Glutamatergic neuron (in vitro differentiated cells): ENCODE measurements around the gene APMAP. TPM values are rescaled to one million over a fixed set of nuclear protein-coding genes. Genes with fewer than 3 reads are reported as not detected.
A peak's percentile ranks its signal among the peaks of the same experiment; 100 is the strongest.

Experiments
- DNase-seq: peaks from one replicate; pipeline ENCODE4 v3.0.0; 2022
- H3K27ac Mint-ChIP-seq: one replicate; pipeline ENCODE4 v1.8.0; 2020; ENCODE audit warnings: mild to moderate bottlenecking, mixed read lengths, inconsistent platforms; ENCODE audit not compliant: unreplicated experiment
- H3K27me3 Mint-ChIP-seq: one replicate; pipeline ENCODE4 v1.8.0; 2020; ENCODE audit warnings: mild to moderate bottlenecking, moderate library complexity, mixed read lengths, inconsistent platforms; ENCODE audit not compliant: unreplicated experiment
- H3K36me3 Mint-ChIP-seq: one replicate; pipeline ENCODE4 v1.8.0; 2020; ENCODE audit warnings: mild to moderate bottlenecking, mixed read lengths, inconsistent platforms; ENCODE audit not compliant: unreplicated experiment
- H3K4me1 Mint-ChIP-seq: one replicate; pipeline ENCODE4 v1.8.0; 2020; ENCODE audit warnings: mild to moderate bottlenecking, low read depth, mixed read lengths, inconsistent platforms; ENCODE audit not compliant: unreplicated experiment
- H3K4me3 Mint-ChIP-seq: one replicate; pipeline ENCODE4 v1.8.0; 2020; ENCODE audit warnings: mild to moderate bottlenecking, mixed read lengths, inconsistent platforms; ENCODE audit not compliant: unreplicated experiment
- H3K9me3 Mint-ChIP-seq: one replicate; pipeline ENCODE4 v1.8.0; 2020; ENCODE audit warnings: mild to moderate bottlenecking, moderate library complexity, mixed read lengths, inconsistent platforms; ENCODE audit not compliant: unreplicated experiment
- total RNA-seq: library from RNA; stranded (reverse); fragmentation: NEBNext Ultra II Directional; extraction: Animal tissue kit (Norgen Biotek cat#: 25700); gene quantifications from one replicate; pipeline ENCODE4 v1.2.1, GENCODE V29; 2021; ENCODE audit not compliant: unreplicated experiment
- TF ChIP-seq, protein P1 (sequence below): fragments of 200-600 bp; sonication (generic); IDR thresholded peaks from one replicate; pipeline ENCODE4 v1.5.0; 2021; ENCODE audit not compliant: partially characterized antibody, unreplicated experiment

Gene APMAP
- total RNA-seq, 1 donor from 2014 or later = 218 TPM

DNA sequence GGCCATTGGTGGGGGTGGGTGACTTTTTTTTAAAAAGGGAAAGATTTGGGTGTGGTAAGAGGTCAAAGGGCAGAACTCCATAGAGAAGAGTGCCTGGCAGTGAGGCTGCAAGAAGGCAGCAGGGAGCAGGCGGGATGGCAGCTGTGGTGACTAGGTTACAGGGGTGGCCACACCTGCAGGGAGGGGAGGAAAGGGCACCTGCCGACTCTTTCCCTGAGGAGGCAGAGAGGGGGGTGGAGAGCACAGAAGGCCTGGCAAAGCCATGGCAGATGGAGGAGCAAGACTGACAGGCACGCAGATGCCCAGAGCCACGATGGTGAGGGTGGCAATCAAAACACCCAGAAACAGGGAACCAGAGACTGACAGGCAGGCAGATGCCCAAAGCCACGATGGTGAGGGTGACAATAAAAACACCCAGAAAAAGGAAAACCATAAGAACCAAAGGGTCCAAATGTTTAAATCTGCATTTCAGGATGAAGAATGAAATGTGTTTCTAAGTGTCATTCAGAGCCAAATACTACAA is 24.2 kb downstream of the APMAP start:
- H3K27ac Mint-ChIP-seq = peak overlapping the region; percentile 97
- H3K36me3 Mint-ChIP-seq = peaks cover 1% of the 10 kb centered on the region
- peak overlapping the region; percentile 76 for H3K4me3 Mint-ChIP-seq
- H3K4me1 Mint-ChIP-seq = peaks cover 76% of the 10 kb centered on the region
- TF ChIP-seq, protein P1, sequence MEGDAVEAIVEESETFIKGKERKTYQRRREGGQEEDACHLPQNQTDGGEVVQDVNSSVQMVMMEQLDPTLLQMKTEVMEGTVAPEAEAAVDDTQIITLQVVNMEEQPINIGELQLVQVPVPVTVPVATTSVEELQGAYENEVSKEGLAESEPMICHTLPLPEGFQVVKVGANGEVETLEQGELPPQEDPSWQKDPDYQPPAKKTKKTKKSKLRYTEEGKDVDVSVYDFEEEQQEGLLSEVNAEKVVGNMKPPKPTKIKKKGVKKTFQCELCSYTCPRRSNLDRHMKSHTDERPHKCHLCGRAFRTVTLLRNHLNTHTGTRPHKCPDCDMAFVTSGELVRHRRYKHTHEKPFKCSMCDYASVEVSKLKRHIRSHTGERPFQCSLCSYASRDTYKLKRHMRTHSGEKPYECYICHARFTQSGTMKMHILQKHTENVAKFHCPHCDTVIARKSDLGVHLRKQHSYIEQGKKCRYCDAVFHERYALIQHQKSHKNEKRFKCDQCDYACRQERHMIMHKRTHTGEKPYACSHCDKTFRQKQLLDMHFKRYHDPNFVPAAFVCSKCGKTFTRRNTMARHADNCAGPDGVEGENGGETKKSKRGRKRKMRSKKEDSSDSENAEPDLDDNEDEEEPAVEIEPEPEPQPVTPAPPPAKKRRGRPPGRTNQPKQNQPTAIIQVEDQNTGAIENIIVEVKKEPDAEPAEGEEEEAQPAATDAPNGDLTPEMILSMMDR = no peak
- H3K27me3 Mint-ChIP-seq = peaks cover 27% of the 10 kb centered on the region
- no peak for DNase-seq
- peaks cover 38% of the 10 kb centered on the region for H3K9me3 Mint-ChIP-seq

DNA sequence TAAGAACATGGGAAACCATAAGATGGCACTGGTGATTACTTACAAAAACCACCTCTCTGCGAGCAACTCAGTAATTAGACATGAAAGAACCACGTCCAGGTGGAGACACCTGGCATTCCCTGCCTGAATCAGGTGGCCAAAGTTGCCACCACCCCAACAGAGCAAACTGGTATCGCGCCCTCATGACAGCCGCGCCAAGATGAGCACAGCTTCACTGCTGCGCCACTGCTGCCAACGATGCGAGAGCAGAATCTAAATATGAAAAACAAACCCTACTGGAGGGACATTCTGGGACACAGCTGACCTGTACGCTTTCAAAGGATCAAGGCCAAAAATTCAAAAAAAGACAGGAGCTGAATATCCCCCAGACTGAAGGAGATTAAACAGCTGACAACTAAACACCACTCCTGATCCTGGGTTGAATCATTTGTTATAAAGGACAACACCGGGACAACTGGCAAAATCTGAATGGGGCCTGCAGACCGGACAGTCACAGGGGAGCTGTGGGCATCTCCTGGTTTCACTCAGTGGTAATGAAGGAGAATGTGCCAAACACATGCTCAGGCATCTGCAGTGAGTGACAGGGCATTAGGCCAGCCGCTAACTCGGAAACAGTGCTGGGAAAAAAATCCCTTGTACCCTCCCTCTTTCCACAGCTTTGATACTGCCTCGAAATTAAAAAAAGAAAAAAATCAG is 26.1 kb downstream of the APMAP start:
- Mint-ChIP-seq H3K27me3 (peaks cover 30% of the 10 kb centered on the region), H3K4me1 (peaks cover 86% of the 10 kb centered on the region), H3K27ac (peak overlapping the region; percentile 99), H3K9me3 (peaks cover 40% of the 10 kb centered on the region), H3K4me3 (peak overlapping the region; percentile 44), H3K36me3 (peaks cover 9% of the 10 kb centered on the region)
- no peak for DNase-seq
- TF ChIP-seq, protein P1 = no peak

DNA sequence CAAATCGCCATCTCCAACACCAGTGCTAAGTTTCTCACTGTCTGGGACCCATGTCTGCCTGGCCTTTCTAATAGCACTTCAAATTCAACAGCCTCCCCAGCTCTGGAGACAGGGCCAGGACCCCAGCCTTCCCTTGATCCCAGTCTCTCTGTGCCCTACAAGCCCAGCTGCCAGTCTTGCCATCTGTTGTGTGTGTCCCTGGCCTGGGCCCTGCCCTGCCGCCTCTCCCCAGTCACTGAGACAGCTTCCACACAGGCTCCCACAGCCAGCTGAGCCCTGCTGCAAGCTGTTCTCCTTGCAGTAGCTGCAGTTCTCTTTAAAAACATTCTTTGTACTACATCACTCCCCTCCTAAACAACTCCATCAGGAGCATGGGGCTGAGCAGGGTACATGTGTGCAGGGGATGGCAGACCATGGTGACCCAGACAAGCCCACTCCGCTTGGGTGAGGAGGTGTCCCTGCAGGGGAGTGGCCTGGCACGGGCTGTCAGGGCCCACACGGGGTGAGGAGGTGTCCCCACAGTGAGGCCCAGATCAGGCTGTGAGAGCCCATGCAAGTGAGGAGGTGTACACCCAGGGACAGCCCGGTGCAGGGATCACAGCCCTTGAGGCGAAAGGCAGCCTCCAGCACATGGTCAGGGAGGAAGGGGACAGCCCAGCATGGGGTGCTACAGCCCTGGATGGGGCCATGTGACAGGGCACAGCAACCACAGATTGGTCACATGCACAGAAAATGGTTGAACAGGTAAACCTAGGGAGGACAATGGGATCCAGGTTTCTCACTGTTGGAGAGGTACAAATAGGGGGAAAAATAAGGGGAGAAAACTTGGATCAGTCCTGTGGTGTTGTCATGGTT is 27.3 kb downstream of the APMAP start:
- peaks cover 13% of the 10 kb centered on the region for H3K36me3 Mint-ChIP-seq
- peaks cover 27% of the 10 kb centered on the region for H3K27me3 Mint-ChIP-seq
- peak; percentile 82 for DNase-seq
- peak overlapping the region; percentile 99 for H3K27ac Mint-ChIP-seq
- peak overlapping the region; percentile 78 for H3K4me3 Mint-ChIP-seq
- peaks cover 78% of the 10 kb centered on the region for H3K4me1 Mint-ChIP-seq
- peaks cover 36% of the 10 kb centered on the region for H3K9me3 Mint-ChIP-seq
- TF ChIP-seq, protein P1 = no peak

DNA sequence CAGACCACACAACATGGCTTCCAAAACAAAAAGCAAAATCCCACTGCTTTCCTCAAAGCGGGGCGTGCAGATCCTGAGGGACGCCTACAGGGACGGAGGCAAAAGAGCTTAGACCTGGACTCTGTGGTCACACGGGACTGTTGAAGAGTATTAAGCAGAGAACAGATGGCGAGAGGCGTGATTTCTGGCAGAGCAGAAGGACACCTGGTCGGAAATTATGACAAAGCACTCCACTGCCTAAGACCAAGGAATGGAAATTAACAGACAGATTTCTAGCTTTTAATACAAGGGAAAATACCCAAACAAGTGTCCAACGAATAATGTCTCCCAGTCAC is 28.1 kb downstream of the APMAP start:
- no peak for DNase-seq
- Mint-ChIP-seq H3K9me3 (peaks cover 36% of the 10 kb centered on the region), H3K27ac (peak overlapping the region; percentile 99), H3K36me3 (peaks cover 13% of the 10 kb centered on the region), H3K27me3 (peaks cover 29% of the 10 kb centered on the region), H3K4me1 (peaks cover 73% of the 10 kb centered on the region), H3K4me3 (peak overlapping the region; percentile 78)
- TF ChIP-seq, protein P1 = no peak
